ENCODE measurements around the gene RARA. TPM values are rescaled to one million over a fixed set of nuclear protein-coding genes. Genes with fewer than 3 reads are reported as not detected.
"Not testable (repeated sequence)": the region's sequence is repeated elsewhere in the genome, so short reads cannot be mapped to it uniquely, and the experiment has no call there.

RARA gene
- polyA plus RNA-seq, 1 experiment, result 6.5 TPM

- DNase-seq (ENCODE audit: low read depth), result no peak
- Histone ChIP-seq H3K4me3 (ENCODE audit: low read depth, low read length) (no peak overlapping the region), H3K36me3 (ENCODE audit: control insufficient read depth, insufficient read depth, low read length) (no peaks in the 10 kb centered on the region), H3K27me3 (ENCODE audit: control insufficient read depth, insufficient read depth, low read length) (no peaks in the 10 kb centered on the region)
- POLR2A ChIA-PET, result no interaction called here
- TF ChIP-seq, protein P1, sequence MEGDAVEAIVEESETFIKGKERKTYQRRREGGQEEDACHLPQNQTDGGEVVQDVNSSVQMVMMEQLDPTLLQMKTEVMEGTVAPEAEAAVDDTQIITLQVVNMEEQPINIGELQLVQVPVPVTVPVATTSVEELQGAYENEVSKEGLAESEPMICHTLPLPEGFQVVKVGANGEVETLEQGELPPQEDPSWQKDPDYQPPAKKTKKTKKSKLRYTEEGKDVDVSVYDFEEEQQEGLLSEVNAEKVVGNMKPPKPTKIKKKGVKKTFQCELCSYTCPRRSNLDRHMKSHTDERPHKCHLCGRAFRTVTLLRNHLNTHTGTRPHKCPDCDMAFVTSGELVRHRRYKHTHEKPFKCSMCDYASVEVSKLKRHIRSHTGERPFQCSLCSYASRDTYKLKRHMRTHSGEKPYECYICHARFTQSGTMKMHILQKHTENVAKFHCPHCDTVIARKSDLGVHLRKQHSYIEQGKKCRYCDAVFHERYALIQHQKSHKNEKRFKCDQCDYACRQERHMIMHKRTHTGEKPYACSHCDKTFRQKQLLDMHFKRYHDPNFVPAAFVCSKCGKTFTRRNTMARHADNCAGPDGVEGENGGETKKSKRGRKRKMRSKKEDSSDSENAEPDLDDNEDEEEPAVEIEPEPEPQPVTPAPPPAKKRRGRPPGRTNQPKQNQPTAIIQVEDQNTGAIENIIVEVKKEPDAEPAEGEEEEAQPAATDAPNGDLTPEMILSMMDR (IDR thresholded peaks at IDR 0.05; ENCODE audit: insufficient read depth, low read depth, low read length), result no peak
- CTCF ChIA-PET, result interaction anchor here (0.7 to 28.2 kb wide), 7 partner anchors 8 to 169 kb away, joined by 3 to 762 read pairs (median 8); partner anchors contain the start of gene RARA
Observed at GRCh38 chr17:40364906-40365305, 55.9 kb downstream of the RARA start.

DNA sequence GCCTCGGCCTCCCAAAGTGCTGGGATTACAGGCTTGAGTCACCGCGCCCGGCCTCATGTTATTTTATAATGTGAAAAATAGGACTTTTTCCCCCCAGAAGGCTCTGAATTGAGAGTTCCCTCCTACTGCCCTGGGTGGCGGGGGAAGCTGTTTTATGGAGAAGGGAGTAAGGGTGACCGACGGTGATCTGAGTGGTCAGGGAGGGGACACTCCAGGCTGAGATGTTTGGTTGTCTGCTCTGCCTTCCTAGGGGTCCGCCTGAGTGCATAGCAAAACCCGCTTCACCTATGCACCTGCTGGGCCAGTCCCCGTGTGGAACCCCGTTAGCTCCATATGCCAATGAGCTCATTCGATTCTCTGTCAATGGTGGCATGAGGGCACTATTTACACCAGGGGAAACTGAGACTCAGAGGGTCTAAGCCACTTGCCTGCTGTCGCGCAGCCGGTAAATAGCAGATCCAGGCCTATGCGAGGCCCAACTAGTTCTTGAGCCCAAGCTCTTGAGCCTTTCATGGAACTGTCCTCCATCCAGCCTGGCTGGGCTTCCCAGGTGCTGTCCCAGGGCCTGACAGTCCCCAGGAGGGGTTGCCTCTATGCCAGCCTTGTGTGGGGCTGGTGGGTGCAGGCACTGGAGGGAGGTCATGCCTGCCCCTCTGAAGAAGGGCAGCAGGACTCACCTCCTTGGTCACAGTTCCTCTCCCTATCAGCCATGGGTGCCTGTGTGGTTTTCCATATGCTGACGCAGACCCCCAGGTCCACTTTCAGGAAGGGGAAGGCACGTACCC lies 57.3 kb downstream of the RARA start:
- H3K27me3 ChIP-seq (ENCODE audit: control insufficient read depth, insufficient read depth, low read length), result no peaks in the 10 kb centered on the region
- DNase-seq (ENCODE audit: low read depth), result no peak
- TF ChIP-seq, protein P1 (IDR thresholded peaks at IDR 0.05; ENCODE audit: insufficient read depth, low read depth, low read length), result no peak
- POLR2A ChIA-PET, result interaction anchor here (0.5 kb wide), 1 partner anchor 44 kb away, joined by 3 read pairs; no protein-coding TSS in a partner anchor
- H3K36me3 ChIP-seq (ENCODE audit: control insufficient read depth, insufficient read depth, low read length), result no peaks in the 10 kb centered on the region
- CTCF ChIA-PET, result interaction anchor here (0.8 to 28.2 kb wide), 7 partner anchors 9 to 193 kb away, joined by 3 to 762 read pairs (median 4); partner anchors contain the start of gene RARA
- H3K4me3 ChIP-seq (ENCODE audit: low read depth, low read length), result no peak overlapping the region

DNA sequence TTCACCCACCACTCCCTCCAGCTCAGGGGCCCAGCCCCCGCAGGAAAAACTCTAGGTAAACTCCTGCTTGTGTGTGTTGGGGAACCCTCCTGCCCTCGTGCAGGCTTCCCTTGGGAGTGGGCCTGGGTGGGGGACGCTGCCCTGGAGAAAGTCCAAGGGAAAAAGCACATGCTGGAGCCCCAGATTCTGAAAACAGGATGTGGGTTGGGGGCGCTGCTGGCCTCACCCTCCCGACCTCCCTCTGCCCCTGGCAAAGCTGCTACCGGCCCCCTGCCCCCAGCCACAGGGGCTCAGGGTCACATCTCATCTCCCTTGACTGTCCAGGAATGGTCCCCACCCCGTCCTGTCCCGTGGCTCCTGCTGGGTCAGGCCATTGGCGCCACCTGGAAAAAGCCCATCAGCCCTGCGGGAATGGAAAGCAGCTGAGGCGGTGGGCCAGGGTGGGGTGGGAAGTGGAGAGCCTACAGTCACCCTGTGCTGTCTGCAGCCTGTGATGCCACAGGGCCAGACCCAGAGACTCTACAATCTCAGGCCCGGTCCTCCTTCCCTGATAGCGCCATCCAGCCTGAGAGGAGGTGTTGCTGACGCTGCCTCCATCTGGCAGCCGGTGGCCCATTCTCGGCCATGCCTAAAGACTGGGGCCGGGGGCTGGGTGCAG lies 58.0 kb downstream of the RARA start:
- TF ChIP-seq, protein P1 (IDR thresholded peaks at IDR 0.05; ENCODE audit: insufficient read depth, low read depth, low read length), result no peak
- CTCF ChIA-PET, result interaction anchor here (0.8 to 6.2 kb wide), 2 partner anchors 63 to 167 kb away, joined by 3 to 66 read pairs; no protein-coding TSS in a partner anchor
- POLR2A ChIA-PET, result no interaction called here
- Histone ChIP-seq H3K36me3 (ENCODE audit: control insufficient read depth, insufficient read depth, low read length) (no peaks in the 10 kb centered on the region), H3K4me3 (ENCODE audit: low read depth, low read length) (no peak overlapping the region), H3K27me3 (ENCODE audit: control insufficient read depth, insufficient read depth, low read length) (no peaks in the 10 kb centered on the region)
- no peak for DNase-seq (ENCODE audit: low read depth)

DNA sequence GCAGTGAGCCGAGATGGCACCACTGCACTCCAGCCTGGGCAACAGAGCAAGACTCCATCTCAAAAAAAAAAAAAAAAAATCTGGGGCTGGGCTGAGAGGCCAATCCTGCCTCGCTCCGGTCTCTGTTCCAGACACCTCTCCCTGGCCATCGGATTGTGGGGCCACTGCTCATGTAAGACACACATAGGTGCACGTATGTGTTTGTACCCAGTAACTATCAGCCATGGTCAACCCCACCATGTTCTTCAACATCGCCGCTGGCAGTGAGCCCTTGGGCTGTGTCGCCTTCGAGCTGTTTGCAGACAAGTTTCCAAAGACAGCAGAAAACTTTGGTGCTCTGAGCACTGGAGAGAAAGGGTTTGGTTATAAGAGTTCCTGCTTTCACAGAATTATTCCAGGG lies 58.7 kb downstream of the RARA start:
- H3K4me3 ChIP-seq (ENCODE audit: low read depth, low read length); H3K27me3 ChIP-seq (ENCODE audit: control insufficient read depth, insufficient read depth, low read length); POLR2A ChIA-PET; DNase-seq (ENCODE audit: low read depth); H3K36me3 ChIP-seq (ENCODE audit: control insufficient read depth, insufficient read depth, low read length): not testable (repeated sequence)
- CTCF ChIA-PET, result interaction anchor here (1.6 kb wide), 1 partner anchor 21 kb away, joined by 3 read pairs; no protein-coding TSS in a partner anchor

- POLR2A ChIA-PET, result no interaction called here
- H3K36me3 ChIP-seq (ENCODE audit: control insufficient read depth, insufficient read depth, low read length), result no peaks in the 10 kb centered on the region
- no peak for DNase-seq (ENCODE audit: low read depth)
- no peaks in the 10 kb centered on the region for H3K27me3 ChIP-seq (ENCODE audit: control insufficient read depth, insufficient read depth, low read length)
- H3K4me3 ChIP-seq (ENCODE audit: low read depth, low read length), result no peak overlapping the region
- TF ChIP-seq, protein P1 (IDR thresholded peaks at IDR 0.05; ENCODE audit: insufficient read depth, low read depth, low read length), result no peak
- CTCF ChIA-PET, result interaction anchor here (1.3 kb wide), 1 partner anchor 15 kb away, joined by 3 read pairs; no protein-coding TSS in a partner anchor
Observed at GRCh38 chr17:40369923-40370322, 60.9 kb downstream of the RARA start.
